GM06990 (cell line): Measurements from ENCODE around the gene MOXD1.

Source experiments
- DNase-seq: peaks from one replicate; pipeline ENCODE4 v3.0.0-alpha.2; 2011; ENCODE audit not compliant: insufficient read length; ENCODE audit errors: extremely low read depth
- H3K27me3 ChIP-seq: replicated peaks from 2 replicates; pipeline ENCODE4 v1.6.0; 2011; ENCODE audit warnings: low read length; ENCODE audit not compliant: control insufficient read depth, insufficient read depth
- H3K36me3 ChIP-seq: 2 replicates; pipeline ENCODE4 v1.5.1; 2011; ENCODE audit warnings: low read length; ENCODE audit not compliant: control insufficient read depth, insufficient read depth
- H3K4me3 ChIP-seq: replicated peaks from 2 replicates; pipeline ENCODE4 v1.5.1; 2011; ENCODE audit warnings: low read depth, mild to moderate bottlenecking, control low read depth, low read length
- TF ChIP-seq, protein P1 (sequence below): IDR thresholded peaks from 2 replicates; pipeline ENCODE4 v1.5.1; 2011; ENCODE audit warnings: low read length, control low read depth, mild to moderate bottlenecking, inconsistent platforms; ENCODE audit not compliant: insufficient read depth, poor library complexity, severe bottlenecking

MOXD1 gene

DNA sequence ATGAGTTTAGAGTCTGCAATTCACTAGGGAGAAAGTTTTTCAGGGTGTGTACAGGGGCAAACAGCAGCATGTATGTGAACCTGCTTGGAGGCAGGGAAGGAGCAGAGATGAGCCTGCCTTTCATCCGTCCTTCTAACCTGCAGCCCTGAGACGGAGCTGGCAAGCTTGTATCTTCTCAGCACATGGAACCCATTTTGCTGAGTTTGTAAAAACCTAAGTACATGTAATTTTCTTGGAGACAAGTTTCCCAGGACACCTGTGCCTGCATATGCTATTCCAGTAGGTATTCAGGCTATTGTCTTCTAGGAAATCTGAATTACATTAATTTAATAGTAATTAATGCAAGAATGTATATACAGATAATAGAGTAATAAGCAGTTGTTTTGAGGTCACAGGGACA is 28.8 kb upstream of the MOXD1 start:
- Histone ChIP-seq H3K36me3 (no peaks in the 10 kb centered on the region), H3K4me3 (no peak overlapping the region), H3K27me3 (no peaks in the 10 kb centered on the region)
- TF ChIP-seq, protein P1, sequence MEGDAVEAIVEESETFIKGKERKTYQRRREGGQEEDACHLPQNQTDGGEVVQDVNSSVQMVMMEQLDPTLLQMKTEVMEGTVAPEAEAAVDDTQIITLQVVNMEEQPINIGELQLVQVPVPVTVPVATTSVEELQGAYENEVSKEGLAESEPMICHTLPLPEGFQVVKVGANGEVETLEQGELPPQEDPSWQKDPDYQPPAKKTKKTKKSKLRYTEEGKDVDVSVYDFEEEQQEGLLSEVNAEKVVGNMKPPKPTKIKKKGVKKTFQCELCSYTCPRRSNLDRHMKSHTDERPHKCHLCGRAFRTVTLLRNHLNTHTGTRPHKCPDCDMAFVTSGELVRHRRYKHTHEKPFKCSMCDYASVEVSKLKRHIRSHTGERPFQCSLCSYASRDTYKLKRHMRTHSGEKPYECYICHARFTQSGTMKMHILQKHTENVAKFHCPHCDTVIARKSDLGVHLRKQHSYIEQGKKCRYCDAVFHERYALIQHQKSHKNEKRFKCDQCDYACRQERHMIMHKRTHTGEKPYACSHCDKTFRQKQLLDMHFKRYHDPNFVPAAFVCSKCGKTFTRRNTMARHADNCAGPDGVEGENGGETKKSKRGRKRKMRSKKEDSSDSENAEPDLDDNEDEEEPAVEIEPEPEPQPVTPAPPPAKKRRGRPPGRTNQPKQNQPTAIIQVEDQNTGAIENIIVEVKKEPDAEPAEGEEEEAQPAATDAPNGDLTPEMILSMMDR: no peak
- DNase-seq: no peak

DNA sequence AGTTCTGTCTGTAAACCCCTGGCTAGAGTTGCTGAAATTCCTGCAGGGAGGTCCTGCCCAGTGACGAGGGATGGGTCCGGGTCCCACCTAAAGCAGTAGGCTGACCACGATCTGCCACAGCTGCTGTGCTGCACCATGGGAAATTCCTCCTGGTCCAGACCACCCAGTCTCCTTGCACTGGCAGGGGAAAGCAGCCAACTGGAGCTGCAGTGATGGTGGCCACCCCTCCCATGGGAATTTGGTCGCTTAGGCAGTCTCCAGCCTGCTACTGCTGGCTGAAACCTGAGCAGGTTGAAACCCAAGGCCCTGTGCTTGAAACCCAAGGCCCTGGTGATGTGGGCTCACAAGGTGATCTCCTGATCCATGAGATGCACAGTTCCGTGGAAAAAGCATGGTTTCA is 23.9 kb upstream of the MOXD1 start:
- H3K36me3 ChIP-seq: no peaks in the 10 kb centered on the region
- no peak for DNase-seq
- no peak overlapping the region for H3K4me3 ChIP-seq
- TF ChIP-seq, protein P1: no peak
- no peaks in the 10 kb centered on the region for H3K27me3 ChIP-seq

DNA sequence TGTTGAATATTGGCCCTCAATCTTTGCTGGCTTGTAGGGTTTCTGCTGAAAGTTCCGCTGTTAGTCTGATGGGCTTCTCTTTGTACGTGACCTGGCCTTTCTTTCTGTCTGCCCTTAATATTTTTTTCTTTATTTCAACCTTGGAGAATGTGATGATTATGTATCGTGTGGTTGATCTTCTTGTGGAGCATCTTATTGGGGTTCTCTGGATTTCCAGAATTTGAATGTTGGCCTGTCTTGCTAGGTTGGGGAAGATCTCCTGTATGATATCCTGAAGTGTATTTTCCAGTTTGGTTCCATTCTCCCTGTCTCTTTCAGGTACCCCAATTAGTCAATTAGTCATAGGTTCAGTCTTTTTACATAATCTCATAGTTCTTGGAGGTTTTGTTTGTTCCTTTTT is 22.6 kb upstream of the MOXD1 start:
- no peaks in the 10 kb centered on the region for H3K36me3 ChIP-seq
- TF ChIP-seq, protein P1: no peak
- DNase-seq: no peak

DNA sequence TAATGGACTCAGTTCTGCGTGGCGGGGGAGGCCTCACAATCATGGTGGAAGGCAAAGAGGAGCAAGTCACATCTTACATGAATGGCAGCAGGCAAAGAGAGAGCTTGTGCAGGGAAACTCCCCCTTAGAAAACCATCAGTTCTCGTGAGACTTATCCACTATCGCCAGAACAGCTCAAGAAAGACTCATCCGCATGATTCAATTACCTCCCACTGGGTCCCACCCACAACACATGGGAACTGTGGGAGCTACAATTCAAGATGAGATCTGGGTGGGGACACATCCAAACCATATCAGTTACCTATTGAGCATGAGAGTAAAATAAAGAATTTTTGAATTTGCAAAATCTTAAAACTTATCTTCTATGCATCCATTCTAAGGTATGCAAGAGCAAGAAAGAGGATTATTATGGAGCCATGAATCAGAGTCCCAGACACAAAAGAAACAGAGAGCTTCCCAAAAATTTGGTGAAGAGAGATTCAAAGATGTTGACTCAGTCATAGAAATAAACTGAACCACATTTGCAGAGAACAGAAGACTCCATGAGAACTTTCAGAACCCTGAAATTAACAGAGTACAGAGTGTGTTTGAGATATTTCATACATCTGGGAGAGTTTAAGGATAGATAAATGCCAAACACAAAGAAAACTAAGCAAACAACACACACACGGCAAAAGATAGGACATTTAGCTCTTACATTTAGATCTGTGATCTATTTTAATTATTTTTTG is 17.1 kb upstream of the MOXD1 start:
- Histone ChIP-seq H3K27me3 (no peaks in the 10 kb centered on the region), H3K36me3 (no peaks in the 10 kb centered on the region), H3K4me3 (no peak overlapping the region)
- TF ChIP-seq, protein P1: no peak
- DNase-seq: no peak

More for the DNA sequence above, 22.6 kb upstream of the MOXD1 start:
- H3K4me3 ChIP-seq: no peak overlapping the region
- no peaks in the 10 kb centered on the region for H3K27me3 ChIP-seq

DNA sequence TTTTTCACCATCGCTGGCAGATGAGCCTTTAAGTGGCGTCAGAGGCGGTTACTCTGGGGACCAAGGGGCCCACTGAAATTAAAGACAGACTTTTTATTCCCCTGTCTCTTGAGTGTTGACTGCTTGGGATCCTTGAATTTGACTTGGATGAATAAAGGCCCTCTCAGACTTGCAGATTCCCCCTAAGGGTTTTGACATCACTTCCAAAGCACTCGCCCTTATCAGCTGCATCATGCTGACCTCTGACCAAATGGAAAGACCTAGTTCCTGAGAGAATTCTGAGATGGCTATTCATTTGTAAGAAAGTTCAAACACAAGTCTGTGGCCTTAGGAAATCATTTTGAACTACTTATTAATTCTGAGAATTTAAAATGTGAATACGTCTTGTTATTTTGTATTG is 13.5 kb upstream of the MOXD1 start:
- Histone ChIP-seq H3K4me3 (no peak overlapping the region), H3K27me3 (no peaks in the 10 kb centered on the region), H3K36me3 (no peaks in the 10 kb centered on the region)
- TF ChIP-seq, protein P1: no peak
- no peak for DNase-seq

DNA sequence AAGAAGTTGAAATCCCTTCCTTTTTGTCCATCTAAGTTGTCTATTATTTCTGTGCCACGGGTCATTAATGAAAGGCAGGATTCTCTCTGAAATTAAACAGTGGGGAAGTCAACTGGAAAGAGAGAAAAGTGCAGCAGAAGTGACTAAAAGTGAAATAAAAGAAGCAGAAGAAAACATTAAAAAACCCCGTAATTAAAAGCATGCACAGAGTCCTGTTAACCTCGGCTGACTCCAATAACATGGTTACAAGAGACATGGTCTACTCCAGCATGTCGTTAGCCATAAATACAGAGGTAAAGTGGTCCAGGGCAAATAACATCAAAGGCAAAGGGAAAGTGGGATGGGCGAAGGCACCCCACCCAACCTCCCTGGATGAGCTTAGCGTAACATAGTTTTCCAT is 13.0 kb upstream of the MOXD1 start:
- Histone ChIP-seq H3K4me3 (no peak overlapping the region), H3K36me3 (no peaks in the 10 kb centered on the region), H3K27me3 (no peaks in the 10 kb centered on the region)
- TF ChIP-seq, protein P1: no peak
- DNase-seq: no peak
